K562 (cell line): ENCODE measurements around the gene CARD9. TPM values are rescaled to one million over a fixed set of nuclear protein-coding genes. Genes with fewer than 3 reads are reported as not detected.

Source experiments
- ATAC-seq: fragments of 200-7000 bp; cut with Tn5 transposase; 3 replicates; pipeline ENCODE4 v1.9.1; 2020; ENCODE audit warnings: moderate library complexity
- BruUV-seq: library from RNA; stranded (reverse); fragments of 400-500 nt; replicated peaks from 2 replicates; lab custom pipeline; 2021; lab: Mats Ljungman, UMichigan
- CTCF ChIA-PET: fragments of 300-600 bp; formaldehyde crosslinking; extraction: SDS; loops from one replicate; lab custom pipeline; 2021; ENCODE audit warnings: low intra/inter-chr PET ratio; lab: Yijun Ruan, JAX
- POLR2A ChIA-PET: fragments of 300-600, 350-650 bp; sonication (Branson Sonifier 250); formaldehyde crosslinking; extraction: SDS; loops from one replicate; lab custom pipeline; 2021; ENCODE audit warnings: antibody characterized with exemption, inconsistent platforms; lab: Yijun Ruan, JAX
- DNase-seq, 4 experiments: peaks; one replicate each; pipeline versions ENCODE4 v3.0.0 to v3.0.0-alpha.2; 2011 to 2018; ENCODE audit warnings: low spot score in 3 of 4, mixed read lengths in 3 of 4; ENCODE audit errors: extremely low read depth in 1 of 4
- FAIRE-seq: peaks from 2 replicates; lab custom pipeline; 2011; peaks lifted over from hg19 to GRCh38; lab: Jason Lieb, UNC
- H2AFZ ChIP-seq: 2 replicates; pipeline ENCODE4 v1.6.0; 2011; ENCODE audit warnings: low read depth, low read length, control low read depth, inconsistent platforms
- H3K27ac ChIP-seq: fragments of 200-600 bp; 3 replicates; pipeline ENCODE4 v1.8.0; 2011; ENCODE audit warnings: low read depth, mild to moderate bottlenecking, control low read depth, inconsistent platforms, low read length, moderate library complexity, mixed read lengths; ENCODE audit errors: extremely low read depth
- H3K27me3 ChIP-seq, 2 experiments: fragments of 300-600 bp in 1 of 2; 2 replicates in 1 of 2; 3 replicates in 1 of 2; pipeline versions ENCODE4 v1.6.0 to v1.8.0; 2011; ENCODE audit warnings: inconsistent platforms in 2 of 2, low read length in 2 of 2, mild to moderate bottlenecking in 1 of 2, mixed read lengths in 1 of 2, moderate library complexity in 1 of 2; ENCODE audit not compliant: control insufficient read depth in 2 of 2, insufficient read depth in 2 of 2
- H3K36me3 ChIP-seq: fragments of 300-600 bp; 3 replicates; pipeline ENCODE4 v1.8.0; 2011; ENCODE audit warnings: mild to moderate bottlenecking, low read length, inconsistent platforms; ENCODE audit not compliant: control insufficient read depth, insufficient read depth
- H3K4me1 ChIP-seq, 2 experiments: fragments of 200-600 bp in 1 of 2; replicated peaks in 1 of 2; 2 replicates in 1 of 2; 3 replicates in 1 of 2; pipeline versions ENCODE4 v1.5.1 to v1.8.0; 2011; ENCODE audit warnings: inconsistent platforms in 2 of 2, low read length in 2 of 2, mild to moderate bottlenecking in 1 of 2, mixed read lengths in 1 of 2, moderate library complexity in 1 of 2; ENCODE audit not compliant: control insufficient read depth in 2 of 2, insufficient read depth in 2 of 2
- H3K4me2 ChIP-seq: 2 replicates; pipeline ENCODE4 v1.6.1; 2011; ENCODE audit warnings: low read length, control low read depth, inconsistent platforms, mixed read lengths; ENCODE audit not compliant: insufficient read depth
- H3K4me3 ChIP-seq: fragments of 200-600 bp; sonication (generic), shearing (Covaris generic); 2 replicates; pipeline ENCODE4 v1.5.1; 2016; ENCODE audit warnings: control low read depth, inconsistent platforms
- H3K79me2 ChIP-seq: fragments of 200-600 bp; 3 replicates; pipeline ENCODE4 v1.8.0; 2011; ENCODE audit warnings: low read length, inconsistent platforms; ENCODE audit not compliant: control insufficient read depth, insufficient read depth
- H3K9ac ChIP-seq, 2 experiments: 2 replicates each; pipeline versions ENCODE4 v1.6.0 to v1.6.1; 2011; ENCODE audit warnings: low read depth in 2 of 2, low read length in 2 of 2, control low read depth in 1 of 2, inconsistent platforms in 1 of 2, mild to moderate bottlenecking in 1 of 2, mixed read lengths in 1 of 2; ENCODE audit not compliant: insufficient read depth in 1 of 2
- H3K9me1 ChIP-seq: one replicate; pipeline ENCODE4 v1.6.0; 2011; ENCODE audit warnings: inconsistent platforms, mild to moderate bottlenecking, low read length, moderate library complexity; ENCODE audit not compliant: control insufficient read depth, insufficient read depth
- H3K9me3 ChIP-seq: replicated peaks from 2 replicates; pipeline ENCODE4 v1.5.1; 2011; ENCODE audit warnings: low read depth, low read length, inconsistent platforms; ENCODE audit not compliant: control insufficient read depth, insufficient read depth
- H4K20me1 ChIP-seq: replicated peaks from 2 replicates; pipeline ENCODE4 v1.6.1; 2011; ENCODE audit warnings: low read length, inconsistent platforms, mixed read lengths; ENCODE audit not compliant: control insufficient read depth, insufficient read depth
- GABPB1 ChIP-seq: sonication (generic); formaldehyde crosslinking; IDR thresholded peaks from 2 replicates; pipeline ENCODE4 v1.8.0; 2022; ENCODE audit warnings: mild to moderate bottlenecking, missing genetic modification reagents
- L3MBTL2 ChIP-seq: fragments of 450-650 bp; IDR thresholded peaks from 2 replicates; pipeline ENCODE4 v1.6.1; 2016; ENCODE audit warnings: mild to moderate bottlenecking, moderate library complexity
- LEF1 ChIP-seq: fragments of 450-650 bp; IDR thresholded peaks from 2 replicates; pipeline ENCODE4 v1.6.1; 2016; ENCODE audit warnings: mild to moderate bottlenecking
- MCM3 ChIP-seq: fragments of 450-650 bp; IDR thresholded peaks from 2 replicates; pipeline ENCODE4 v1.6.1; 2016
- NFIC ChIP-seq: fragments of 450-650 bp; IDR thresholded peaks from 2 replicates; pipeline ENCODE4 v1.6.1; 2017; ENCODE audit warnings: mild to moderate bottlenecking, inconsistent platforms
- ZNF384 ChIP-seq: IDR thresholded peaks from 2 replicates; pipeline ENCODE4 v1.6.1; 2012; ENCODE audit warnings: low read depth, low read length, improper control_type of control experiment
- ZNF584 ChIP-seq: fragments of 200-800 bp; sonication (Bioruptor generic); IDR thresholded peaks from 2 replicates; pipeline ENCODE4 v1.6.1; 2016; ENCODE audit warnings: low read depth, mild to moderate bottlenecking, missing genetic modification characterization, missing compliant biosample characterization
- WGBS: fragments of 100-300 bp; shearing (Covaris generic); methylation state at CpG from one replicate; pipeline ENCODE4 v1.1.6; 2016; ENCODE audit warnings: low coverage, mixed read lengths; ENCODE audit not compliant: insufficient coverage; ENCODE audit errors: missing lambda C conversion rate; 5-methylcytosine and 5-hydroxymethylcytosine counted together
- in situ Hi-C: fragments of 300-500 bp; cut with MboI; formaldehyde crosslinking; loops from 4 replicates; pipeline ENCODE4 v1.15.0; 2018; ENCODE audit warnings: inconsistent platforms, mixed read lengths
- intact Hi-C: fragments of 100-400 bp; cut with micrococcal nuclease; formaldehyde crosslinking; loops from 2 replicates; pipeline ENCODE4 v1.14.2; 2022
- polyA plus RNA-seq, 8 experiments: library from polyadenylated mRNA; depleted of rRNA in 4 of 8; stranded (reverse) in 5 of 8; unstranded in 3 of 8; fragments of >200 nt; fragmentation: Nextera tagmentation in 2 of 8; fragmentation: Illumina TruSeq in 1 of 8; extraction: Ambion mirVana in 2 of 8; extraction: Trizol in 1 of 8; gene quantifications; 2 replicates each; pipeline versions ENCODE4 v1.2.1 to v1.2.3, GENCODE V29; 2011 to 2014; ENCODE audit warnings: inconsistent platforms in 1 of 8, missing spikeins in 1 of 8
- total RNA-seq, 7 experiments: library from RNA; depleted of rRNA in 6 of 7; stranded (reverse); fragments of >200 nt in 6 of 7; fragmentation: Illumina TruSeq in 2 of 7; extraction: Trizol in 2 of 7; gene quantifications; 2 replicates each; pipeline versions ENCODE4 v1.2.1 to v1.2.3, GENCODE V29; 2011 to 2021; ENCODE audit warnings: low replicate concordance in 1 of 7
- TF ChIP-seq, protein P1 (sequence below): fragments of 250-450 bp; sonication (Bioruptor Pico); IDR thresholded peaks from 2 replicates; pipeline ENCODE4 v1.5.0; 2021
- TF ChIP-seq, protein P2 (sequence below): sonication (generic); formaldehyde crosslinking; IDR thresholded peaks from 2 replicates; pipeline ENCODE4 v1.8.0; 2022; ENCODE audit warnings: missing genetic modification reagents, mild to moderate bottlenecking, moderate library complexity, borderline replicate concordance

The CARD9 gene
- total and polyA plus RNA-seq, 9 of the 15 experiments (the other 6 are each of a cell fraction or from before 2014, with no cell fraction given): 1.7 to 53.0 (median 9.7) TPM

DNA sequence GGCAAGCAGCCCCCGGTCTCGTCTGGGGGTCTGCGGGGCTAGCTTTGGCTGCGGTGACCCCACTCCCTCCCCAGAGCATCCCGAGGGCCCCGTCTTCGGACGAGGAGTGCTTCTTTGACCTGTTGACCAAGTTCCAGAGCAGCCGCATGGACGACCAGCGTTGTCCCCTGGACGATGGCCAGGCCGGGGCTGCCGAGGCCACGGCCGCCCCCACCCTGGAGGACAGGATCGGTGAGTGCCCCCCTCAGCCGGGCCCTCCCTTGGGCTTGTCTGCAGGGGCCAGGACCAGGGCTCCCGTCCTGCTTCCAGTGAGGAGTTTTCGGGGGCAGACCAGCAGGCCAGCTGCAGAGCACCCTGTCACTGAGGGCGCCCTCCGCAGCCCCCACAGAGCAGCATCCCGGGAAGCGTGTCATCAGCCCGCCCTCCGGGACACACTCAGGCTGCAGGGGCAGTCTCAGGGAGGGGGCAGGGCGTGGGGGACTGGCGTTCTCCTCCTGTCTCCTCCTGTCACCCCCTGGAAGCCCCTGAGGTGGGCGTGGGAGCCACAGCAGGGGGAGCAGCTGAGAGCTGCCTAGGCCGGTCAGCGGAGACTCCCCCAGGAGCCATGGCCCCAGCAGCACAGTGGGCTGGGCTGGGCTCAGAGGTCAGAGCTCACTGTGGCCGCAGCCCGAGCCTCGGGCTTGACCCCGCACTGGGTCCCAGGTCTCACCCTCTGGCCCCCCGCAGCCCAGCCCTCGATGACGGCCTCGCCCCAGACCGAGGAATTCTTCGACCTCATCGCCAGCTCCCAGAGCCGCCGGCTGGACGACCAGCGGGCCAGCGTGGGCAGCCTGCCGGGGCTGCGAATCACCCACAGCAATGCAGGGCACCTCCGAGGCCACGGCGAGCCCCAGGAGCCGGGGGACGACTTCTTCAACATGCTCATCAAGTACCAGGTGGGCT, 17.6 kb downstream of the CARD9 start:
- intact Hi-C loops: no loop called here
- no TSS peak for BruUV-seq
- ChIA-PET CTCF (no interaction called here), POLR2A (interaction anchor here (0.6 kb wide), 1 partner anchor 36 kb away, joined by 3 read pairs; no protein-coding TSS in a partner anchor)
- no peak overlapping the region for H3K4me2 ChIP-seq
- no peaks in the 10 kb centered on the region for H3K9me3 ChIP-seq
- H3K27me3 ChIP-seq: no peaks in the 10 kb centered on the region
- no peak overlapping the region for H3K27ac ChIP-seq
- in situ Hi-C loops: no loop called here
- H2AFZ ChIP-seq: no peak overlapping the region
- peak in 2 of 4 experiments; percentile 41 to 49 for DNase-seq
- peak overlapping the region in 1 of 2 experiments; percentile 79; a peak in 2 of 4 replicates for H3K9ac ChIP-seq
- no peaks in the 10 kb centered on the region for H3K79me2 ChIP-seq
- 62% methylated on average over 39 of the region's 54 CpGs for WGBS
- TF ChIP-seq NFIC: peak; percentile 15; the same call in 1 of the 2 replicates
- TF ChIP-seq MCM3: no peak
- no peak for TF ChIP-seq ZNF584 (CRISPR knock-in tag)
- no peak for TF ChIP-seq LEF1
- no peak for TF ChIP-seq L3MBTL2
- 0 out of 2 replicates have a peak, but pooled peaks have one; percentile 6 for TF ChIP-seq GABPB1
- no peak for TF ChIP-seq ZNF384
- TF ChIP-seq, protein P1, sequence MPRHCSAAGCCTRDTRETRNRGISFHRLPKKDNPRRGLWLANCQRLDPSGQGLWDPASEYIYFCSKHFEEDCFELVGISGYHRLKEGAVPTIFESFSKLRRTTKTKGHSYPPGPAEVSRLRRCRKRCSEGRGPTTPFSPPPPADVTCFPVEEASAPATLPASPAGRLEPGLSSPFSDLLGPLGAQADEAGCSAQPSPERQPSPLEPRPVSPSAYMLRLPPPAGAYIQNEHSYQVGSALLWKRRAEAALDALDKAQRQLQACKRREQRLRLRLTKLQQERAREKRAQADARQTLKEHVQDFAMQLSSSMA (CRISPR knock-in tag): no peak
- TF ChIP-seq, protein P2, sequence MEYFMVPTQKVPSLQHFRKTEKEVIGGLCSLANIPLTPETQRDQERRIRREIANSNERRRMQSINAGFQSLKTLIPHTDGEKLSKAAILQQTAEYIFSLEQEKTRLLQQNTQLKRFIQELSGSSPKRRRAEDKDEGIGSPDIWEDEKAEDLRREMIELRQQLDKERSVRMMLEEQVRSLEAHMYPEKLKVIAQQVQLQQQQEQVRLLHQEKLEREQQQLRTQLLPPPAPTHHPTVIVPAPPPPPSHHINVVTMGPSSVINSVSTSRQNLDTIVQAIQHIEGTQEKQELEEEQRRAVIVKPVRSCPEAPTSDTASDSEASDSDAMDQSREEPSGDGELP: peak; percentile 18; the same call in 1 of the 2 replicates
- no peak for FAIRE-seq
- no peaks in the 10 kb centered on the region for H3K9me1 ChIP-seq
- ATAC-seq: peak; percentile 7; the same call in 1 of the 3 replicates
- H3K4me1 ChIP-seq: peaks cover 0 to 90% of the 10 kb centered on the region in 2 experiments; a peak in 4 of 5 replicates
- no peaks in the 10 kb centered on the region for H3K36me3 ChIP-seq
- no peak overlapping the region for H3K4me3 ChIP-seq
- no peaks in the 10 kb centered on the region; the same call in 1 of the 2 replicates for H4K20me1 ChIP-seq
